ENCODE results near the gene ELFN2.
A peak's percentile ranks its signal among the peaks of the same experiment; 100 is the strongest.
"Not testable (repeated sequence)": the region's sequence is repeated elsewhere in the genome, so short reads cannot be mapped to it uniquely, and the experiment has no call there.

Gene ELFN2

DNA sequence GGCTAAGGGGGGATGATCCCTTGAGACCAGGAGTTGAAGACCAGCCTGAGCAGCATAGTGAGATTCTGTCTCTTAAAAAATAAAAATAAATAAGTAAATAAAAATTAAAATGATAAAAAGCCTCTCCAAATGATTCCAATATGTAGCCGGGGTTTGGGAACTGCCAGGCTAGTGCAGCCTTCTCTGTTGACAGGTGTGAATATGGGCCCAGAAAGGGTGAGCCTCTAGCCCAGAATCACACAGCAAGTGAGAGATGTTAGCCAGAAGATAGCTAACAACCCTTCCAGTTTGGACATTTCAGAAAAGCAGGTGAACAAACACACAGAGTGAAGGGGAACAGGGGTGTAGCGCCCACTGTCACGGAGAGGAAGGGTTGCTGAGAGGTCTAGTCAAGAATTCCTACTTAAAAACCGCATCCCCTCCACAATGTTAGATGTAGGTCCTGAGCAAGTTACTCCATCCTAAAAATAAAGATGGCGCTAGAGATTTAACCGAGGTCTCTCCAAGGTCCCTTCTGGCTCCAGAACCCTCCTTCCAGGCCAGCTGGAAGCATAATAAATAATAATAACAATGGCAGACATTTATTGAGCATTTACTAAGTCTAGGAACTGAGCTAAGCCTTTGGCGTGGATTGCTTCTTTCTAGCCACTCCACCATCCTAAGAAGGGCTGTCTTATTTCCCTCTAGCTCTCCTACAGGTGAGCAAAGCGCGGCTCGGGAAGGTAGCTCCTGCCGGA, 93.4 kb downstream of the ELFN2 start:
- no peak overlapping the region for H3K27ac ChIP-seq
- TF ChIP-seq, protein P1, sequence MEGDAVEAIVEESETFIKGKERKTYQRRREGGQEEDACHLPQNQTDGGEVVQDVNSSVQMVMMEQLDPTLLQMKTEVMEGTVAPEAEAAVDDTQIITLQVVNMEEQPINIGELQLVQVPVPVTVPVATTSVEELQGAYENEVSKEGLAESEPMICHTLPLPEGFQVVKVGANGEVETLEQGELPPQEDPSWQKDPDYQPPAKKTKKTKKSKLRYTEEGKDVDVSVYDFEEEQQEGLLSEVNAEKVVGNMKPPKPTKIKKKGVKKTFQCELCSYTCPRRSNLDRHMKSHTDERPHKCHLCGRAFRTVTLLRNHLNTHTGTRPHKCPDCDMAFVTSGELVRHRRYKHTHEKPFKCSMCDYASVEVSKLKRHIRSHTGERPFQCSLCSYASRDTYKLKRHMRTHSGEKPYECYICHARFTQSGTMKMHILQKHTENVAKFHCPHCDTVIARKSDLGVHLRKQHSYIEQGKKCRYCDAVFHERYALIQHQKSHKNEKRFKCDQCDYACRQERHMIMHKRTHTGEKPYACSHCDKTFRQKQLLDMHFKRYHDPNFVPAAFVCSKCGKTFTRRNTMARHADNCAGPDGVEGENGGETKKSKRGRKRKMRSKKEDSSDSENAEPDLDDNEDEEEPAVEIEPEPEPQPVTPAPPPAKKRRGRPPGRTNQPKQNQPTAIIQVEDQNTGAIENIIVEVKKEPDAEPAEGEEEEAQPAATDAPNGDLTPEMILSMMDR (IDR thresholded peaks at IDR 0.05), result no peak
- no peak for TF ChIP-seq ZFX (IDR thresholded peaks at IDR 0.05; ENCODE audit: borderline replicate concordance)

DNA sequence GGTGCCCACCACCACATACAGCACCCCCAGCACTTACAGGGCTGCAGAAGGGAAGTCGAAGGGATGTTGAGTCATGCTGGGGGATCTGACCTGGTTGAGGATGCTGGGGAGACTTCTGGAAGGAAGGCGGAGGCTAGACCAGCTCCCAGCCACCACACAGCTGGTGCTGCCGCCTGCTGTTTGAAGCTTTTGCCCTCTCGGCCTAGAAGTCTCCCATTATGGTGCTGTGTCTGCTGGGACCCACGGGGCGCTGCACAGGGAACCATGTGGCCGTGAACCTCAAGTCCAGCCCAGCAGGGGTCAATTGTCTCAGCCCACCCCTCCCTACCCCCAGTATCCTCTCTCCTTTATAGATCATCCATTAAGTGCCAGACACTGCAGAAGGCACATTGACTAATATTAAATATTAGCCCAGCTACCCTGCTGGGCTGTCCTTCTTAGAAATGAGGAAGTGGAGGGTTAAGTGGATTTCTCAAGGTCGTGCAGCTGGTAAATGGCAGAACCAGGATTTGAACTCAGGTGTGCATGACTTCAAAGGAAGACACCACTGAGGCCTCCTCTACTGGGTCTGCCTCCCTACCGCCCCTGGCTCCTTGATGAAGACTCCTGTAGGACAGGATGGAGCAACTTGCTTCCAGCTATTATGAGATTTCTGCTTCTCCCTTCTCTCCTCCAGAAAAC, 95.3 kb downstream of the ELFN2 start:
- H3K27ac ChIP-seq, result no peak overlapping the region
- TF ChIP-seq, protein P1 (IDR thresholded peaks at IDR 0.05), result no peak
- TF ChIP-seq ZFX (IDR thresholded peaks at IDR 0.05; ENCODE audit: borderline replicate concordance), result no peak

DNA sequence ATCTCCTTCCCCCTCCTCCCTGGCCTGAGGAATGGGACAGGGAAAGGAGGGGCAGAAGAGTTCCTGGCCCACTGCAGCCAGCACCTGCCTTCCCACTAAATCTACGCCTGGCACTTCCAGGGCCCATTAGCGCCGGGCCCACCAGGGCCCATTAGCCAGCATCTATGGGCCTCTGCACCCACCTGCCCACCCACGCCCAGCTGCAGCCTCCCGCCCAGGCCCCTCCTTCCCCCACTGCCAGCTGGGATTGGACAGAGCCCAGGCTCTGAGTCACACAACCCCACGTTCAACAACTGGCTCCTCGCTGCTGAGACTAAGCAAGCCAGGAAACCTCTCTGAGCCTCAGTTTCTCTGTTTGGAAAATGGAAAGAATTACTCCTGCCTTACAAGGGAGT, 96.2 kb downstream of the ELFN2 start:
- H3K27ac ChIP-seq, result no peak overlapping the region
- TF ChIP-seq, protein P1 (IDR thresholded peaks at IDR 0.05), result no peak
- no peak for TF ChIP-seq ZFX (IDR thresholded peaks at IDR 0.05; ENCODE audit: borderline replicate concordance)

DNA sequence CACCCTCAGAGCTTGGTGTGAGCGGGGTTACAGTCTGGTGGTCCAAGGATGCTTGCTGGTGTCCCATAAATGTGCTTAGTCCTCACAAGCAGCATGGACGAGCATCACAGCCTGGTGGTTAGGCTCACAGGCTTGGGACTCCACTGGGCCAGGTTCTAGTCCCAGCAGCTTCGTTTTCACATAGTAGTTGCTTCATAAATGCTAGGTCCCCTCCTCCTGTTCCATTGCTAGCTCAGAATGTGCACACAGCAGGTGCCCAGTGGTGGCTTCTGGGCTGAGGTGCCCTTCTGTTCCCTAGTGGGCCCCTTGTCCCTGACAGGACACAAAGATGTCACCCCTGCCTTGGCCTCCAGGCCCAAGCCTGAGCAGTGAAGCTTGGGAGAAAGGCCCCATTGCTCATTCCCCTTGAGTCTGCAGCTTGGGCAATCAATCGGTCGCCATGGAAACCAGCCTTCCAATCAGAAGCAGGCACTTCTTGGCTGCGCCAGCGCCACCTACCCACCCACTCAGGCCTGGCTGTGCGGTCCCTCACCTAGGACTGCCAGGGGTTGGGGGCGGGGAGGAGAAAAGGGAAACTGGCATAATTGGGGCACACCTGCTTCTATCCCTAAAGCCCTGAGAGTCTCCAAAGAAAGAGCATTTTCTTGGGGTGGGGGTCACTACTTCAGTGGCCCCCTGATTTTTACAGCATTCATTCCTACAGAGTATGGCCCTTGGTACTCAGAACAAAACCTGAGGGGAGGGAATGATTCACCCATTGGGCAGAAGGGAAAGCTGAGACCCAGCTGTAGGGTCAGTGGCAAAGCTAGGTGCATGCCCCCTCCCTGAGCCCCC, 96.9 kb downstream of the ELFN2 start:
- TF ChIP-seq, protein P1 (IDR thresholded peaks at IDR 0.05), result peak; percentile 66
- no peak for TF ChIP-seq ZFX (IDR thresholded peaks at IDR 0.05; ENCODE audit: borderline replicate concordance)
- no peak overlapping the region for H3K27ac ChIP-seq

DNA sequence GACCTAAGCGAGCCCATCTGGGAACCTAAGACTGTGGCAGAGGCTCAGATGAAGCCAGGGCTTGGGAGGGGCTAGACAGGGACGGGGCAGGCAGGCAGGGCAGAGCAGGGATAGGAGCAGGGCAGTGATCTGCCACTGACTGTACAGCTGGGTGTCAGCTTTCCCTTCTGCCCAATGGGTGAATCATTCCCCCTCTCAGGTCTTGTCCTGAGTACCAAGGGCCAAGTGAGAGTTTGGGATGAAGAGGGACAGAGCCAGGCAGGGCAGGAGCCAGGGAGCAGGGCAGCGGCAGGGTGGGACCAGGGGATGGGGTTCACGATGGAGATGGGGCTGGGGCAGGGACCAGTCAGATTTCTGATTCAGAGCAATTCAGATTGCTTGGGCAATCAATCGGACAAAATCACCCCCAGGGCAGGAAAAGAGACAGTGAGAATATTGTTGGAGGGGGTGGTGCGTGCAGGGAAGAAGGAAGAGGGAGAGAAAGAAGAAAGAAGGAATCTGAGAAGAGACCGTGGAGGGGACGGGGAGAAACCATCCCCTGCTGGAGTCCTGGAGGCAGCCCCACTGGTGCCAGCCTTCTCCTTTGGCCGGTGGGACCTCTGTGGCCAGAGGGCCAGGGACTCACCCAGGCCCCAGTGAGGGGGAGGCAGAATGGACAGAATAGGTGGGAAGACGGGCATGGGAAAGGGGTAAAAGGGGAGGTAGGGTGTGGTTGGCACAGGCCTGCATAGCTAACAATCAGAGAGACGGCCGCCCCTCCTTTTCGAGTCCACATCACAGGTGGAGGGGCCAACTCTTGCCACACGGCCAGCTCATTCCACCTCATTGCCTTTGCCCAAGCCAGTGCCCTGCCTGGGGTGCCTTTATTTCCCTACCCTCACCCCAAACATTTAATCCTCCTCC, 97.8 kb downstream of the ELFN2 start:
- TF ChIP-seq, protein P1 (IDR thresholded peaks at IDR 0.05), result no peak
- TF ChIP-seq ZFX (IDR thresholded peaks at IDR 0.05; ENCODE audit: borderline replicate concordance), result no peak
- H3K27ac ChIP-seq, result no peak overlapping the region

DNA sequence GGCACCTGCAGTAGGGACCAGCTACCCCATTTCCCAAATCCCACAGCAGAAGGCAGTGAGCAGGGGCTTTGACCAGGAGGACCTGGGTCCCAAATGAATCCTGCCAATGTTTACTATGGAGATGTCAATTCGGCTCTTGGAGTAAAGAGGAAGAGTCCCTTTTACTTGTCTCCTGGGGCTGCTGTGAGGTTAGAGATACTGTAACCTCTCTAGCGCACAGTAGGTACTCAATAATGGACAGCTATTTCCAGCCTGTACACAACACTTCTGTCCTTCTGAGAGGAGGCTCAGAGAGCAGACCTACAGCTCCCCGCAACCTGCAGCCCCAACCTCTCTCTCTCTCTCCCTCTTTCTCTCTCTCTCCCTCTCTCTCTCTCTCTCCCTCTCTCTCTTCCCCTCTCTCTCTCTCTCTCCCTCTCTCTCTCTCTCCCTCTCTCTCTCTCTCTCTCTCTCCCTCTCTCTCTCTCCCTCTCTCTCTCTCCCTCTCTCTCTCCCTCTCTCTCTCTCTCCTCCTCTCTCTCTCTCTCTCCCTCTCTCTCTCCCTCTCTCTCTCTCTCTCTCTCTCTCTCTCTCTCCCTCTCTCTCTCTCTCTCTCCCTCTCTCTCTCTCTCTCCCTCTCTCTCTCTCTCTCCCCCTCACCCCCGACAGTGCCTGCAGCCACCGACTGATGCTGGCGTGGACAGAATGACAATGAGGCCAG, 98.6 kb downstream of the ELFN2 start:
- not testable (repeated sequence) for H3K27ac ChIP-seq
